Mesodermal cell (in vitro differentiated cells): ENCODE measurements around the gene MAML3.

Source experiments
- H3K27ac ChIP-seq: 2 replicates; pipeline ENCODE4 v1.7.0; 2013; ENCODE audit warnings: mild to moderate bottlenecking, low read depth, low read length, moderate library complexity; ENCODE audit not compliant: severe bottlenecking
- H3K36me3 ChIP-seq: 2 replicates; pipeline ENCODE4 v1.7.1; 2013; ENCODE audit warnings: mild to moderate bottlenecking, low read length, moderate library complexity; ENCODE audit not compliant: control insufficient read depth, insufficient read depth
- H3K4me1 ChIP-seq: one replicate; pipeline ENCODE4 v1.7.1; 2013; ENCODE audit warnings: mild to moderate bottlenecking, low read length; ENCODE audit not compliant: insufficient read depth, control insufficient read depth, poor library complexity, severe bottlenecking
- H3K4me3 ChIP-seq: 2 replicates; pipeline ENCODE4 v1.7.0; 2013; ENCODE audit warnings: low read length, control low read depth, mild to moderate bottlenecking; ENCODE audit not compliant: insufficient read depth, poor library complexity, severe bottlenecking; ENCODE audit errors: extremely low read depth
- H3K9me3 ChIP-seq: 2 replicates; pipeline ENCODE4 v1.7.1; 2013; ENCODE audit warnings: mild to moderate bottlenecking, low read length, moderate library complexity; ENCODE audit not compliant: control insufficient read depth
- WGBS, 2 experiments: methylation state at CpG; one replicate each; pipeline ENCODE4 v1.1.5; 2013; ENCODE audit warnings: missing lambda C conversion rate in 2 of 2; ENCODE audit not compliant: insufficient coverage in 2 of 2; 5-methylcytosine and 5-hydroxymethylcytosine counted together

The MAML3 gene

DNA sequence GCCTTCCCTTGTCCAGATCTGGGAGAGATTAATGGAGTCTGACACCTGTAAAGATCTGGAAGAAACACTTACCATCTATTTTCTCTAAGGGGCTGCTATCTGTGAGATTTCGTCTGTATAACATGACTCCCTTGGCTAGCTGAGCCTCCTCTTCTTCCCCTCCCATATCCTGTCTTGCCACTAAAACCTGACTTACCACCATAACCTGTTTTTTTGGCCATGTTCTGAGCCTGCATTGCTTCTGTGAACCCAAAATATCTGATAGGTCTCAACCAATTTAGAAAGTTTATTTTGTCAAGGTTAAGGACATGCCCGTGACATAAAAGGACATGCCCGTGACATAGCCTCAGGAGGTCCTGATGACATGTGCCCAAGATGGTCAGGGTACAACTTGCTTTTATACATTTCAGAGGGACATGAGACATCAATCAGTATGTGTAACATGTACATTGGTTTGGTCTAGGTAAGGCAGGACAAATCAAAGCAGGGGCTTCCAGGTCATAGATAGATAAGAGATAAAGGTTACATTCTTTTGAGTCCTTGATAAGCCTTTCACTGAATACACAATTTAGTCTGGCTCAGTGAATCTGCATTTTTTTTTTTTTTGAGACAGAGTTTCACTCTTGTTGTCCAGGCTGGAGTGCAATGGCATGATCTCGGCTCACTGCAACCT, 476.9 kb downstream of the MAML3 start:
- peaks cover 18% of the 10 kb centered on the region for H3K36me3 ChIP-seq
- no peaks in the 10 kb centered on the region for H3K4me1 ChIP-seq
- H3K4me3 ChIP-seq, result no peak overlapping the region
- peaks cover 6% of the 10 kb centered on the region for H3K9me3 ChIP-seq
- H3K27ac ChIP-seq, result no peak overlapping the region
- WGBS, 2 experiments, result 85 to 90% methylated on average over 4 of the region's 4 CpGs

DNA sequence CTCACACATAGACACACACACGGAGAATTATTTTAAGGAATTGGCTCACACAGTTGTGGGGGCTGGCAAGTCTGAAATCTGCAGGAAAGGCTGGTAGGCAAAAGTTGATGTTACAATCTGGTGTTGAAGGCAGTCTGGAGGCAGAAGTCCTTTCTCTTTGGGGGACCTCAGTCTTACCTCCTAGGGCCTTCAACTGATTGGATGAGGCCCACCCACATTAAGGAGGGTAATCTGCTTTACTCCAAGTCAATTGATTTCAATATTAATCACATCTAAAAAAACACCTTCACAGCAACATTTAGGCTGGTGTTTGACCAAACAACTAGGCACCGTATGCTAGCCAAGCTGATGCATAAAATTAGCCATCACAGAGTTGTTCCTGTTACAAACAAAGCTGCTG, 477.6 kb downstream of the MAML3 start:
- Histone ChIP-seq H3K4me1 (no peaks in the 10 kb centered on the region), H3K27ac (no peak overlapping the region), H3K9me3 (peaks cover 6% of the 10 kb centered on the region), H3K4me3 (no peak overlapping the region), H3K36me3 (peaks cover 18% of the 10 kb centered on the region)
- no CpG with 5 or more reads among the region's 2 CpGs for WGBS, 2 experiments

DNA sequence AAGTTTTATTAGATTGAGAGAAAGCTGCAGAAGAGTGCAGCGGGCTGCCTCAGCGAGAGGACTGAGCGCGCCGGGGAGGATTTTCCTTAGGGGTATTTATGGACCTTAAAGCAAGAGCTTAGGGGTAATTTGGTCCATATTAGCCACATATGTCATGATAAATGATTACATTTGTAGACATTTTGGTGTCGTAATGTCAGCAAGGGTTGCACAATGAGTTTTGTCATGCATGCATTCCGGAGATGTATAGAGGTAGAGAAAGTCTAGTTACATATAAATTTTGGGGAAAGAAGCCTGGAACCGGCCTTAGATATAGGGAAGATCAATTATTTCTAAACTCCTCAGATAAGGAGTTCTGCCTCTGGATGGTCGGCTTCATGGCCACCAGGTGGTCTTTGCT, 478.3 kb downstream of the MAML3 start:
- WGBS, 2 experiments, result 93 to 100% methylated on average over 1 to 2 of the region's 9 CpGs
- Histone ChIP-seq H3K27ac (no peak overlapping the region), H3K4me1 (no peaks in the 10 kb centered on the region), H3K4me3 (no peak overlapping the region), H3K9me3 (peaks cover 6% of the 10 kb centered on the region), H3K36me3 (peaks cover 18% of the 10 kb centered on the region)

DNA sequence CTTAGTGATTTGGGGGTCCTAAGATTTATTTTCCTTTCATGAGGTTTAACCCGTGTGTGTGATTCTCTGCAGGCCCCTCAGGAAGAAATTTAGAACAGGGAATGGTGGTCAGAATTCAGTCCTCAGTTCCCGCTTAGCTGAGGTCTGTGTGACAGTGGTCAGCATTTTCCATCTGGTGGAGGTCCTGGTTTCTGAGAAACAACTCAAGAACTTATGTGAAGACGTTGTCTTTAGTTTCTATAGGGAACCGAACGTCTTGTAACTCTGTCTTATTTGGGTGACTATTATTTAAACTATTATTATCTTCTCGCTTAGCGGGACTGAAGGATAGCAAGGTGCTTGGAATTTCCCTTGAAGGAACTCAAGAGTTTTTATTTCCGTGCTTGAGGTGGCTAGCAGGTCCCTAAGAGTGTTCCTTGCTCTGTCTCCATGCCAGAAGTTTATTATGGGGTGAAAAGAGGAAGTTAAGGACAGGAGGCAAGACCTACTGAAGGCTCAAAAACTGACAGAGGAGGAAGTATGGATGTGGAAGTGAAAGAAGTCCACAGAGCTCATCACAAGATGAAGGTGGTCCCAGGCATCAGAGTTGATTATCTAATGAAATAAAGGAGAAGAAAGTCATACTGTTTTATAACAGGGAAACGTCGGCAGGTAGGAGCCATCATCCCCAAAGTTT, 479.0 kb downstream of the MAML3 start:
- no peak overlapping the region for H3K4me3 ChIP-seq
- H3K4me1 ChIP-seq, result no peaks in the 10 kb centered on the region
- peaks cover 6% of the 10 kb centered on the region for H3K9me3 ChIP-seq
- H3K27ac ChIP-seq, result no peak overlapping the region
- WGBS, 2 experiments, result 95 to 100% methylated on average over 5 to 6 of the region's 10 CpGs
- H3K36me3 ChIP-seq, result peaks cover 18% of the 10 kb centered on the region

DNA sequence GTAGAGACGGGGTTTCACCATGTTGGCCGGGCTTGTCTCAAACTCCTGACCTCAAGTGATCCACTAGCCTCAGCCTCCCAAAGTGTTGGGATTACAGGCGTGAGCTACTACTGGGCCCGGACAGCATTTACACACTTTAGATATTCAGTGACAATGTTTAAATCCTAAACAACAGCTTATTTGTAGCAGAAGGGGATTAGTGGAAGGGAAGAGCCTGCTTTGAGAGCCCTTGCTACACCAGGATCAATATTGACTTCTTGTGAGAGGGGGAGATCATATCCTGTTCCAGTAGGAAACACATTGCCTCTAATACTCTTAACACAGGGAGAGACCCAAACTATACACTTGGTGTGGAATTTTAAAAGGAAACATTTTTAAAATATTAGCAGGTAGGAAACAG, 481.3 kb downstream of the MAML3 start:
- WGBS, 2 experiments, result 92 to 100% methylated on average over 2 to 3 of the region's 4 CpGs
- Histone ChIP-seq H3K27ac (no peak overlapping the region), H3K4me1 (no peaks in the 10 kb centered on the region), H3K4me3 (no peak overlapping the region), H3K36me3 (no peaks in the 10 kb centered on the region), H3K9me3 (no peaks in the 10 kb centered on the region)

DNA sequence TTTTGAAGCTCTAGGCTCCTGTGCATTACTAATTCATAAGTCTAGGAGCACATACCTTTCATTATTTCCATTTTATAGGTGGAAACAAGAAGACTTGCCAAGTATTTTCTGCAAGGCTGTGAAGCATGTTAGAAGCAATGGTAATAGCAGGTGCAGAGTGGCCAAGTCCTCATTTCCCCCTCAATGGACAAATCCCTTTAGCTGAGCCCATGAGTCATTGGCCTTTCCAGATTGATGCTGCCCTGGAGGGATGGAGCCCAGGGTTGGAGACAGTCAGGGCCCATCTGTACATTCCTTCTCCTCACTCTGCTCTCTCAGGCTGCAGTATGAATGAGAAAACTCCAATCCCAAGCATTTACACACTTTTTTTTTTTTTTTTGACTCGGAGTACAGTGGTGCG, 481.8 kb downstream of the MAML3 start:
- Histone ChIP-seq H3K27ac (no peak overlapping the region), H3K9me3 (no peaks in the 10 kb centered on the region), H3K36me3 (no peaks in the 10 kb centered on the region), H3K4me3 (no peak overlapping the region), H3K4me1 (no peaks in the 10 kb centered on the region)
- no CpG with 5 or more reads among the region's 2 CpGs for WGBS, 2 experiments

DNA sequence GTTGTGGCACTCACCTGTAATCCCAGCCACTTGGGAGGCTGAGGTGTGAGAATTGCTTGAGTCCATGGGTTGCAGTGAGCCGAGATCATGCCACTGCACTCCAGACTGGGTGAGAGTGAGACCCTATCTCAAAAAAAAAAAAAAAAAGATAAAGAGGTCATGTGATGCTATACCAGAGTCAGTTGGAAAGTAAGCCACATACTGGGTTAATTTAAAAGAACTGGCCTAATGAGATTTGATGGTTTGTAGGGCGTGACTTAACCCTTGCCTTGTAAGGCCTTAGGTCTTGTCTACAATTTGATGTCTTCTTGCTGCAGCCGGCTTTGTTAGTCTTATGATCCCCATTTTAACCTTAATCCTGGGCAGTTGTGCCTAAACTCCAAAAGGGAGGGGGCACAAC, 483.2 kb downstream of the MAML3 start:
- H3K9me3 ChIP-seq, result no peaks in the 10 kb centered on the region
- H3K27ac ChIP-seq, result no peak overlapping the region
- H3K4me3 ChIP-seq, result no peak overlapping the region
- WGBS, 2 experiments, result 77 to 83% methylated on average over 2 of the region's 3 CpGs
- no peaks in the 10 kb centered on the region for H3K36me3 ChIP-seq
- H3K4me1 ChIP-seq, result peaks cover 4% of the 10 kb centered on the region

DNA sequence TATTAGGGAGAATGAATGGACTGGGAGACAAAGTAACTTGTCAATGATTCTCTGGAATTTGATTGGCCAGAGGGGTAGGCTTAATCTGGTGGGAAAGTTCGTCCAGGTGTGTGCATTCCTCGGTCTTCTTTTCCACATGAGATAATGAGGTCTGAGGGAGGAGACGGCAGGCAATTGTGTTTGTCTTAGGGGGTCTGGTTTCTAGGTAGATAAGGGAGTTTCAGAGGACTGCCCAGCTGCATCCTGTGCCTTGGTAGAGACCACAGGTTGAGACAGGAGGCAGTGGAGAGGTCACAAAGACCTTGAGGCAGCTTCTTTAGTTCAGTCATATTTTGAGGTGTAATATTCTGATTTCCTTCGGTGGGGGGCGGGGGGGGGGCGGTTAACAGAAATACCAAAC, 484.1 kb downstream of the MAML3 start:
- no peak overlapping the region for H3K27ac ChIP-seq
- 87% methylated on average over 5 to 6 of the region's 6 CpGs for WGBS, 2 experiments
- H3K4me3 ChIP-seq, result no peak overlapping the region
- H3K9me3 ChIP-seq, result no peaks in the 10 kb centered on the region
- peaks cover 4% of the 10 kb centered on the region for H3K4me1 ChIP-seq
- no peaks in the 10 kb centered on the region for H3K36me3 ChIP-seq

DNA sequence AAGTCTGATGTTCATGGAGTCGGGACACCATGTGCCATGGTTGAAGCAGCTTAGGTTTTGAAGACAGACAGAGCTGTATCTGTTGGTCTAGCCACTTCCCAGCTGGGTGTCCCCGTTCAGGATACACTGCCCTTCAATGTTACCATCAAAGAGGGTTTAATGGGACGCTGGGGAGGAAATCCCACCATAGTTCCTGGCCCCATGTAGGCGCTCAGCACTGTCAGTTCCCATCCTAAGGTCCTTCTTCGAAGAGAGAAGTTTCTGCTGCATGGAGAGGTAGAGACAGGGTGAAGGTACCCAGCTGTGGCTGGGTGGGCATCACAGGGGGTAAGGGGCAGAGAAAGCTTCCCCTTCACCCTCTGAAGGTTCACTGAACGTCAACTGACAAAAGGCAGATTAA, 484.6 kb downstream of the MAML3 start:
- WGBS, 2 experiments, result 81 to 97% methylated on average over 4 to 5 of the region's 6 CpGs
- Histone ChIP-seq H3K4me3 (no peak overlapping the region), H3K27ac (no peak overlapping the region), H3K4me1 (peaks cover 4% of the 10 kb centered on the region), H3K36me3 (no peaks in the 10 kb centered on the region), H3K9me3 (no peaks in the 10 kb centered on the region)

DNA sequence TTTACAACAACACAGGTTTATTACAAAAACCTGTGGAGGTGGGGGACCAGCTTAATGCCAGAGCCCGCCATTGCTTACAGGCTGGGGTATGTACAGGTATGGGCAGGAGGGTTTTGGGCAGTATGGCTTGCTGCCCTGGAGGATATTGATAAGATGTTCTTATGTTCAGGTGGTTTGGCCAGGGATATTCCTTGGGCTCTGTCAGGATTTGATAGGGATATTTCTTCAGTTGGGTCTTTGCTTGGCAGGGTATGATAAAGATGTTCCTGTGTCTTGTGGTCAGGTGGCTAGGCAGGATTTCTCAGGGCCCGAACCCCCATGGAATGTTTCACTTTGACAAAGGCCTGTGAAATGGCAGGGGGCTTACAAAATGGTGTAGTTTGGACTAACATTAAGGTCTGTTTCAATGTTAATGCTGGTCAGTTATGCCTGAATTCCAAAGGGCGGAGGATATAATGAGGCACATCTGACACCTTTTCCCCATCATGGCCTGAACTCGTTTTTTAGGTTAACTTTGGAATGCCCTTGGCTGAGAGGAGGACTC, 485.3 kb downstream of the MAML3 start:
- Histone ChIP-seq H3K4me1 (peaks cover 4% of the 10 kb centered on the region), H3K27ac (no peak overlapping the region), H3K9me3 (no peaks in the 10 kb centered on the region), H3K36me3 (no peaks in the 10 kb centered on the region), H3K4me3 (no peak overlapping the region)
- WGBS, 2 experiments, result 84 to 100% methylated on average over 1 to 4 of the region's 4 CpGs

DNA sequence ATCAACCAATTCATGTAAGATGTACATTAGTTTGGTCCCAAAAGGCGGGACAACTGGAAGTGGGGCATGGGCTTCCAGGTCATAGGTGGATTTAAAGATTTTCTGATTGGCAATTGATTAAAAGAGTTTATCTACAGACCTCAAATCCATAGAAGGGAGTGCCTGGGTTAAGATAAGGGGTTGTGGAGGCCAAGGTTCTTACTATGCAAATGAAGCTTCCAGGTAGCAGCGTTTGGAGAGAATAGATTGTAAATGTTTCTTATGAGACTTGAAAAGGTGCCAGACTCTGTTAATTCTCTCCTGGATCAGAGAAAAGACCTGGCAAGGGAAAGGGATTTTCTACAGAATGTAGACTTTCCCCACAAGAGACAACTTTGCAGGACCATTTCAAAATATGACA, 485.9 kb downstream of the MAML3 start:
- Histone ChIP-seq H3K4me1 (peaks cover 4% of the 10 kb centered on the region), H3K36me3 (no peaks in the 10 kb centered on the region), H3K4me3 (no peak overlapping the region), H3K27ac (no peak overlapping the region), H3K9me3 (no peaks in the 10 kb centered on the region)
- whole genome bisulfite sequencing, 2 experiments, result 56 to 100% methylated on average over 1 to 2 of the region's 2 CpGs
